Measurements from ENCODE around the gene IFT122.
"Not testable (repeated sequence)": the region's sequence is repeated elsewhere in the genome, so short reads cannot be mapped to it uniquely, and the experiment has no call there.

IFT122 gene

GRCh38 chr3:129439817-129440617 is at the start of gene IFT122, which contains the start of gene MBD4:
IFT122 (plus strand) TSS chr3:129440224; CDS start chr3:129440331, 107 bp downstream.
MBD4 (minus strand) TSS chr3:129439948; CDS start chr3:129439833, 115 bp downstream.
- peak; percentile 89 for DNase-seq

GRCh38 chr3:129391583-129391982 is 48.4 kb upstream of the IFT122 start:
- DNase-seq = not testable (repeated sequence)

- DNase-seq = not testable (repeated sequence)
Measured at GRCh38 chr3:129392106-129392887, 47.7 kb upstream of the IFT122 start.

- DNase-seq = no peak
Measured at GRCh38 chr3:129393271-129393670, 46.8 kb upstream of the IFT122 start.

GRCh38 chr3:129393760-129394564 is 46.1 kb upstream of the IFT122 start:
- not testable (repeated sequence) for DNase-seq

GRCh38 chr3:129398803-129399144 is 41.2 kb upstream of the IFT122 start:
- DNase-seq = no peak

- DNase-seq = peak; percentile 83
Measured at GRCh38 chr3:129399145-129399894, 40.7 kb upstream of the IFT122 start.

- DNase-seq = no peak
Measured at GRCh38 chr3:129399895-129400357, 40.1 kb upstream of the IFT122 start.

- no peak for DNase-seq
Measured at GRCh38 chr3:129402210-129402609, 37.8 kb upstream of the IFT122 start.

GRCh38 chr3:129402616-129403015 is 37.4 kb upstream of the IFT122 start:
- no peak for DNase-seq

GRCh38 chr3:129403450-129403849 is 36.6 kb upstream of the IFT122 start:
- no peak for DNase-seq

GRCh38 chr3:129404130-129404529 is 35.9 kb upstream of the IFT122 start:
- no peak for DNase-seq

- DNase-seq = no peak
Measured at GRCh38 chr3:129404610-129405009, 35.4 kb upstream of the IFT122 start.

GRCh38 chr3:129409541-129409940 is 30.5 kb upstream of the IFT122 start:
- no peak for DNase-seq

GRCh38 chr3:129410971-129411370 is 29.1 kb upstream of the IFT122 start:
- DNase-seq = no peak

GRCh38 chr3:129412542-129413198 is 27.4 kb upstream of the IFT122 start:
- DNase-seq = no peak

GRCh38 chr3:129413238-129413637 is 26.8 kb upstream of the IFT122 start:
- not testable (repeated sequence) for DNase-seq

- no peak for DNase-seq
Measured at GRCh38 chr3:129413687-129414506, 26.1 kb upstream of the IFT122 start.

- no peak for DNase-seq
Measured at GRCh38 chr3:129415378-129415777, 24.6 kb upstream of the IFT122 start.

GRCh38 chr3:129415830-129416229 is 24.2 kb upstream of the IFT122 start:
- no peak for DNase-seq

- no peak for DNase-seq
Measured at GRCh38 chr3:129416415-129416814, 23.6 kb upstream of the IFT122 start.

Measured in NCI-H2029 treated with DMSO at 0.1 percent for 48 hours (cell line).